ENCODE data around the gene ANKRD28.

ANKRD28 gene

GRCh38 chr3:15664144-15664543 is 133.6 kb downstream of the ANKRD28 start:
- Histone ChIP-seq H2BK12ac (ENCODE audit: low read length in 2 of 2) (no peak overlapping the region), H3K4me1 (ENCODE audit: control insufficient read depth, insufficient read depth, low read depth, low read length) (no peaks in the 10 kb centered on the region), H3K4ac (ENCODE audit: low read depth in 1 of 2, low read length in 2 of 2) (no peak overlapping the region), H3K4me2 (ENCODE audit: low read length, poor library complexity, severe bottlenecking) (no peak overlapping the region), H3K36me3 (ENCODE audit: control insufficient read depth in 1 of 2, insufficient read depth in 2 of 2, low read depth in 1 of 2, low read length in 2 of 2) (peaks cover 6 to 39% of the 10 kb centered on the region in 2 experiments), H2AFZ (ENCODE audit: low read depth, low read length) (no peak overlapping the region), H3K23ac (ENCODE audit: low read length in 2 of 2) (no peak overlapping the region), H3K14ac (ENCODE audit: low read length in 2 of 2) (no peak overlapping the region), H3K9me3 (ENCODE audit: control insufficient read depth, low read length) (no peaks in the 10 kb centered on the region), H3K27me3 (ENCODE audit: control insufficient read depth in 1 of 2, insufficient read depth in 1 of 2, low read length in 2 of 2) (no peaks in the 10 kb centered on the region), H4K91ac (ENCODE audit: low read length) (no peak overlapping the region), H4K8ac (ENCODE audit: low read length) (no peak overlapping the region), H3K18ac (ENCODE audit: low read depth in 1 of 2, low read length in 2 of 2) (no peak overlapping the region), H3K79me1 (replicated peaks; ENCODE audit: low read length, poor library complexity, severe bottlenecking) (no peaks in the 10 kb centered on the region), H3K4me3 (ENCODE audit: insufficient read depth in 1 of 2, low read depth in 1 of 2, low read length in 2 of 2) (no peak overlapping the region), H3K9ac (ENCODE audit: low read length) (no peak overlapping the region), H2BK5ac (ENCODE audit: low read depth, low read length, poor library complexity, severe bottlenecking) (no peak overlapping the region), H2BK15ac (ENCODE audit: low read depth, poor library complexity, severe bottlenecking) (no peak overlapping the region), H3K27ac (ENCODE audit: low read length, poor library complexity, severe bottlenecking) (no peak overlapping the region), H2AK5ac (ENCODE audit: low read length, severe bottlenecking) (no peak overlapping the region), H2BK120ac (ENCODE audit: low read depth, low read length) (no peak overlapping the region)
- WGBS = 100% methylated on average over 1 of the region's 1 CpG
- no peak for DNase-seq

- H2AK5ac ChIP-seq (ENCODE audit: low read length, severe bottlenecking) = no peak overlapping the region
- H2BK15ac ChIP-seq (ENCODE audit: low read depth, poor library complexity, severe bottlenecking) = no peak overlapping the region
- H3K79me1 ChIP-seq (replicated peaks; ENCODE audit: low read length, poor library complexity, severe bottlenecking) = no peaks in the 10 kb centered on the region
- H3K4me1 ChIP-seq (ENCODE audit: control insufficient read depth, insufficient read depth, low read depth, low read length) = no peaks in the 10 kb centered on the region
- H2AFZ ChIP-seq (ENCODE audit: low read depth, low read length) = no peak overlapping the region
- H4K91ac ChIP-seq (ENCODE audit: low read length) = no peak overlapping the region
- no peak for DNase-seq
- 81% methylated on average over 5 of the region's 7 CpGs for WGBS
- no peak overlapping the region for H3K27ac ChIP-seq (ENCODE audit: low read length, poor library complexity, severe bottlenecking)
- H3K18ac ChIP-seq (ENCODE audit: low read depth in 1 of 2, low read length in 2 of 2) = no peak overlapping the region
- H2BK120ac ChIP-seq (ENCODE audit: low read depth, low read length) = no peak overlapping the region
- H2BK5ac ChIP-seq (ENCODE audit: low read depth, low read length, poor library complexity, severe bottlenecking) = no peak overlapping the region
- no peak overlapping the region for H3K4me2 ChIP-seq (ENCODE audit: low read length, poor library complexity, severe bottlenecking)
- no peak overlapping the region for H3K9ac ChIP-seq (ENCODE audit: low read length)
- no peak overlapping the region for H4K8ac ChIP-seq (ENCODE audit: low read length)
- no peak overlapping the region for H3K4ac ChIP-seq (ENCODE audit: low read depth in 1 of 2, low read length in 2 of 2)
- H2BK12ac ChIP-seq (ENCODE audit: low read length in 2 of 2) = no peak overlapping the region
- H3K36me3 ChIP-seq (ENCODE audit: control insufficient read depth in 1 of 2, insufficient read depth in 2 of 2, low read depth in 1 of 2, low read length in 2 of 2) = peaks cover 0 to 1% of the 10 kb centered on the region in 2 experiments
- no peak overlapping the region for H3K14ac ChIP-seq (ENCODE audit: low read length in 2 of 2)
- H3K23ac ChIP-seq (ENCODE audit: low read length in 2 of 2) = no peak overlapping the region
- no peaks in the 10 kb centered on the region for H3K27me3 ChIP-seq (ENCODE audit: control insufficient read depth in 1 of 2, insufficient read depth in 1 of 2, low read length in 2 of 2)
- H3K9me3 ChIP-seq (ENCODE audit: control insufficient read depth, low read length) = peaks cover 22% of the 10 kb centered on the region
- H3K4me3 ChIP-seq (ENCODE audit: insufficient read depth in 1 of 2, low read depth in 1 of 2, low read length in 2 of 2) = no peak overlapping the region
Measured at GRCh38 chr3:15660055-15660935, 137.5 kb downstream of the ANKRD28 start.

- Histone ChIP-seq H3K27ac (ENCODE audit: low read length, poor library complexity, severe bottlenecking) (no peak overlapping the region), H3K36me3 (ENCODE audit: control insufficient read depth in 1 of 2, insufficient read depth in 2 of 2, low read depth in 1 of 2, low read length in 2 of 2) (no peaks in the 10 kb centered on the region), H3K9ac (ENCODE audit: low read length) (no peak overlapping the region), H2BK120ac (ENCODE audit: low read depth, low read length) (no peak overlapping the region), H3K18ac (ENCODE audit: low read depth in 1 of 2, low read length in 2 of 2) (no peak overlapping the region), H3K4me3 (ENCODE audit: insufficient read depth in 1 of 2, low read depth in 1 of 2, low read length in 2 of 2) (no peak overlapping the region), H2BK12ac (ENCODE audit: low read length in 2 of 2) (no peak overlapping the region), H3K4me2 (ENCODE audit: low read length, poor library complexity, severe bottlenecking) (no peak overlapping the region), H3K4me1 (ENCODE audit: control insufficient read depth, insufficient read depth, low read depth, low read length) (no peaks in the 10 kb centered on the region), H3K14ac (ENCODE audit: low read length in 2 of 2) (no peak overlapping the region), H2AFZ (ENCODE audit: low read depth, low read length) (no peak overlapping the region), H3K4ac (ENCODE audit: low read depth in 1 of 2, low read length in 2 of 2) (no peak overlapping the region), H2BK5ac (ENCODE audit: low read depth, low read length, poor library complexity, severe bottlenecking) (no peak overlapping the region), H4K8ac (ENCODE audit: low read length) (no peak overlapping the region), H4K91ac (ENCODE audit: low read length) (no peak overlapping the region), H3K9me3 (ENCODE audit: control insufficient read depth, low read length) (peaks cover 26% of the 10 kb centered on the region), H3K23ac (ENCODE audit: low read length in 2 of 2) (no peak overlapping the region), H3K27me3 (ENCODE audit: control insufficient read depth in 1 of 2, insufficient read depth in 1 of 2, low read length in 2 of 2) (no peaks in the 10 kb centered on the region), H3K79me1 (replicated peaks; ENCODE audit: low read length, poor library complexity, severe bottlenecking) (no peaks in the 10 kb centered on the region), H2BK15ac (ENCODE audit: low read depth, poor library complexity, severe bottlenecking) (no peak overlapping the region), H2AK5ac (ENCODE audit: low read length, severe bottlenecking) (no peak overlapping the region)
- DNase-seq = no peak
- 95% methylated on average over 4 of the region's 5 CpGs for WGBS
Measured at GRCh38 chr3:15659254-15659975, 138.4 kb downstream of the ANKRD28 start.

GRCh38 chr3:15657016-15657415 is 140.8 kb downstream of the ANKRD28 start:
- Histone ChIP-seq H3K23ac (ENCODE audit: low read length in 2 of 2) (no peak overlapping the region), H4K91ac (ENCODE audit: low read length) (no peak overlapping the region), H3K4ac (ENCODE audit: low read depth in 1 of 2, low read length in 2 of 2) (no peak overlapping the region), H2BK5ac (ENCODE audit: low read depth, low read length, poor library complexity, severe bottlenecking) (no peak overlapping the region), H2BK15ac (ENCODE audit: low read depth, poor library complexity, severe bottlenecking) (peak overlapping the region; percentile 73), H3K14ac (ENCODE audit: low read length in 2 of 2) (no peak overlapping the region), H2AFZ (ENCODE audit: low read depth, low read length) (no peak overlapping the region), H2BK12ac (ENCODE audit: low read length in 2 of 2) (no peak overlapping the region), H3K27me3 (ENCODE audit: control insufficient read depth in 1 of 2, insufficient read depth in 1 of 2, low read length in 2 of 2) (no peaks in the 10 kb centered on the region), H2AK5ac (ENCODE audit: low read length, severe bottlenecking) (no peak overlapping the region), H3K4me3 (ENCODE audit: insufficient read depth in 1 of 2, low read depth in 1 of 2, low read length in 2 of 2) (peak overlapping the region in 1 of 2 experiments; percentile 3), H3K4me1 (ENCODE audit: control insufficient read depth, insufficient read depth, low read depth, low read length) (no peaks in the 10 kb centered on the region), H3K9me3 (ENCODE audit: control insufficient read depth, low read length) (peaks cover 26% of the 10 kb centered on the region), H3K18ac (ENCODE audit: low read depth in 1 of 2, low read length in 2 of 2) (no peak overlapping the region), H3K9ac (ENCODE audit: low read length) (no peak overlapping the region), H3K4me2 (ENCODE audit: low read length, poor library complexity, severe bottlenecking) (no peak overlapping the region), H4K8ac (ENCODE audit: low read length) (no peak overlapping the region), H3K36me3 (ENCODE audit: control insufficient read depth in 1 of 2, insufficient read depth in 2 of 2, low read depth in 1 of 2, low read length in 2 of 2) (no peaks in the 10 kb centered on the region), H2BK120ac (ENCODE audit: low read depth, low read length) (no peak overlapping the region), H3K27ac (ENCODE audit: low read length, poor library complexity, severe bottlenecking) (no peak overlapping the region), H3K79me1 (replicated peaks; ENCODE audit: low read length, poor library complexity, severe bottlenecking) (no peaks in the 10 kb centered on the region)
- no peak for DNase-seq

All from mesenchymal stem cell (in vitro differentiated cells and primary cell).